GM21390 (cell line): ENCODE data around the gene CDH4.
"Not testable (repeated sequence)": the region's sequence is repeated elsewhere in the genome, so short reads cannot be mapped to it uniquely, and the experiment has no call there.

Source experiments
- ATAC-seq: cut with Tn5 transposase; IDR thresholded peaks from one replicate; pipeline ENCODE4 v1.9.1; 2021; ENCODE audit not compliant: unreplicated experiment

Gene CDH4

GRCh38 chr20:61939691-61940360, 687.8 kb downstream of the CDH4 start:
- no peak for ATAC-seq

- no peak for ATAC-seq
These were observed 688.4 kb downstream of the CDH4 start for GRCh38 chr20:61940491-61940890.

- ATAC-seq, result no peak
These were observed 689.1 kb downstream of the CDH4 start for GRCh38 chr20:61940976-61941720.

GRCh38 chr20:61941721-61942405, 689.8 kb downstream of the CDH4 start:
- no peak for ATAC-seq

- ATAC-seq, result no peak
These were observed 690.5 kb downstream of the CDH4 start for GRCh38 chr20:61942526-61942925.

GRCh38 chr20:61944967-61945366, 692.9 kb downstream of the CDH4 start:
- not testable (repeated sequence) for ATAC-seq

- not testable (repeated sequence) for ATAC-seq
These were observed 693.4 kb downstream of the CDH4 start for GRCh38 chr20:61945495-61945894.

- not testable (repeated sequence) for ATAC-seq
These were observed 696.0 kb downstream of the CDH4 start for GRCh38 chr20:61948056-61948455.

- ATAC-seq, result no peak
These were observed 696.7 kb downstream of the CDH4 start for GRCh38 chr20:61948586-61949362.

- ATAC-seq, result no peak
These were observed 697.3 kb downstream of the CDH4 start for GRCh38 chr20:61949363-61949713.

GRCh38 chr20:61949714-61950640, 697.9 kb downstream of the CDH4 start:
- no peak for ATAC-seq

- no peak for ATAC-seq
These were observed 698.6 kb downstream of the CDH4 start for GRCh38 chr20:61950641-61951071.

- ATAC-seq, result no peak
These were observed 699.9 kb downstream of the CDH4 start for GRCh38 chr20:61951695-61952533.

- ATAC-seq, result no peak
These were observed 701.3 kb downstream of the CDH4 start for GRCh38 chr20:61953037-61954021.

- no peak for ATAC-seq
These were observed 702.4 kb downstream of the CDH4 start for GRCh38 chr20:61954276-61955021.

GRCh38 chr20:61955668-61956395, 703.8 kb downstream of the CDH4 start:
- ATAC-seq, result no peak
